KOPT-K1 (cell line): ENCODE results near the gene SLC25A12.

ENCODE experiments used
- H3K27ac ChIP-seq: fragments of 200-600 bp; sonication (generic); 2 replicates; pipeline ENCODE4 v1.5.1; 2016; ENCODE audit warnings: antibody characterized with exemption, mild to moderate bottlenecking, low read depth, low read length; ENCODE audit not compliant: poor library complexity, severe bottlenecking
- H3K36me3 ChIP-seq: fragments of 200-600 bp; sonication (generic); 2 replicates; pipeline ENCODE4 v1.5.1; 2017; ENCODE audit warnings: antibody characterized with exemption, mild to moderate bottlenecking, low read length, moderate library complexity; ENCODE audit not compliant: insufficient read depth
- H3K9me3 ChIP-seq: fragments of 200-600 bp; sonication (generic); 2 replicates; pipeline ENCODE4 v1.5.1; 2017; ENCODE audit warnings: antibody characterized with exemption, low read length, mild to moderate bottlenecking; ENCODE audit not compliant: insufficient read depth, poor library complexity, severe bottlenecking

The SLC25A12 gene

DNA sequence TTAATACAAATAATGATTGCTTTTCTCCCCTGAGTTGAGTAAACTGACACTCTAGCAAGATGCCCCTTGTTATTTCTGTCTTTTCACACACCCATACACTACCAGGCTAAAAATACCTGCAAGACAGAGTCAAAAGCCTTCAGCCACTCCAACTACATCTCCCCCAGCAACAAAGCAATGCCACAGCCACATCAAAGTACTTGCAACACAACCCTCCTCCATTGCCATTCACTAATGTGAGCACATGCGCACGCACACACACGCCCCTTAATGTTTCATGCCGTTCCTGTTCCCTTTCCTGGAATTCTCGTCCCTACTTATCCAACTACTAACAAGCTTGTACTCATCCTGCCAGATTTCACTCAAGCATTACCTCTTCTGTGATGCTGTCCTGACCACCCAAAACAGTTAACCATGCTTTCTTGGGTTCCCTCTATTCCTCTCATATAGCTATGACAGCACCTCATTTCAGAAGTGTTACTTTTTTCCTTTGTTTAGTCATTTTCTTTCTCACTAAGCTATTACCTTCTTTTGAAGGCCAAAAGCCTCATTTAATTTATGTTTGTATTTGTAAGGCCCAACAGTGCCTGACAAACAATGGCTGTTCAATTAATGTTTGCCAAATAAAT is 29.6 kb downstream of the SLC25A12 start:
- Histone ChIP-seq H3K27ac (no peak overlapping the region), H3K36me3 (peaks cover 20% of the 10 kb centered on the region), H3K9me3 (peaks cover 14% of the 10 kb centered on the region)

DNA sequence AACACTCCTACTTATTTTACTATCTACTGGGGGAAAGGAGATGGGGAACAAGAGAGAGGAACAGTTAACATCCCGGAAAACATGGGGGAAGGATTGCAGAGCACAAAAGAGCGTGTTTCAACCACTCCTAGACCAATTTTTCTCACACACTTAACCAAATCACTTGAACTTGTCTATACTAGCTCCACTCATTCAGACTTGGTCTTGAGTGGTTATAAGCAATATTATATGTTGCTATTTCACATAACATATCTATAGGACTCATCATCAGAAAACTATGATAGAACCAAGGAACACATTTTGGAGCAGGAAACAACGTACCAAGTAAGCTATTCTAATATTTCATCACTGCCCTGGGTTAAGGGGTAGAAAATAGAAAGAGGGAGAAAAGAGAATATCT is 31.5 kb downstream of the SLC25A12 start:
- Histone ChIP-seq H3K9me3 (peaks cover 2% of the 10 kb centered on the region), H3K27ac (no peak overlapping the region), H3K36me3 (peaks cover 13% of the 10 kb centered on the region)

DNA sequence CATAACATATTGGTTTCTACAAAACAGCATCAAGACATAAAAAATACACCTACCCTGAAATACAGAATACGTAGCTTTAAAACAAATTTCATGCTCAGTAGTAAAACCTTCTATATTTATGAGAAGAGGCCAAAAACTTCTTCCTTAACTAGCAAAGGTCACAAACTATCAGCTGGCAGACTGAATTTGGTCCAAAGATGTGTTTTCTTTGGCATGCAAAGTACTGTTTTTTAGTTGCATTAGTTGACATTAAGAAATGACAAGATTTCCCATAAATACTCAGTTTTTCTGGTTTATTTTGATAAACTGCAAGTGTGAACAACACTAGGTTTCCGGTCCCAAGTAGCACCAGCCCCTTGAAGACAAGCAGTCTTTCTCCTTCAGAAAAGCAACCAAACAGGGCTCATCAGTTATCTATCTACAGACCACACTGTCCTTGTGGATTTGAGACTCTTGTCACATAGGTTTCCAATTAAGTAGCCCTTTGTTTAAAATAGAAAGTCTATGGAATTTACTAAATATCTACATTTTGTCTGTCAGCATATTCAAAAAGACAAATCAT is 35.6 kb downstream of the SLC25A12 start:
- H3K27ac ChIP-seq: no peak overlapping the region
- no peaks in the 10 kb centered on the region for H3K9me3 ChIP-seq
- H3K36me3 ChIP-seq: peaks cover 24% of the 10 kb centered on the region

DNA sequence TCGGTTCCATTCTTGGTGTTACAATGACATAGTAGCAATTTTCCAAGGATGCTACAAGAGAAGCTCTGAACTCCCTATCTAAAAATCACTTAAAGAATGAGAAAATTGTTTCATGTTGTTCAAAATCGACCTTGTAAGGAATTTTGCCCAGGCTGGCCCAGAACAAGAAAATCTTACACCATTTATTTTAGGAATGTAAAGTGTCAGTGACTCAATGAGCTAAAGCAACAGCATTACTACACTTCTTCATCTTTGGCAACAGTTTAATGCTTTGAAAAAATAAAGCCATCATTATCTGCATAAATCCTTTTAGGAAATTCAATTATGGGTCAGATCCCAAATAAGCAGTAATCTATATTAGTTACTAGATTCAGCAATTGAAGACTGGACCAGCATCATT is 38.6 kb downstream of the SLC25A12 start:
- H3K9me3 ChIP-seq: no peaks in the 10 kb centered on the region
- H3K36me3 ChIP-seq: peaks cover 43% of the 10 kb centered on the region
- H3K27ac ChIP-seq: no peak overlapping the region

DNA sequence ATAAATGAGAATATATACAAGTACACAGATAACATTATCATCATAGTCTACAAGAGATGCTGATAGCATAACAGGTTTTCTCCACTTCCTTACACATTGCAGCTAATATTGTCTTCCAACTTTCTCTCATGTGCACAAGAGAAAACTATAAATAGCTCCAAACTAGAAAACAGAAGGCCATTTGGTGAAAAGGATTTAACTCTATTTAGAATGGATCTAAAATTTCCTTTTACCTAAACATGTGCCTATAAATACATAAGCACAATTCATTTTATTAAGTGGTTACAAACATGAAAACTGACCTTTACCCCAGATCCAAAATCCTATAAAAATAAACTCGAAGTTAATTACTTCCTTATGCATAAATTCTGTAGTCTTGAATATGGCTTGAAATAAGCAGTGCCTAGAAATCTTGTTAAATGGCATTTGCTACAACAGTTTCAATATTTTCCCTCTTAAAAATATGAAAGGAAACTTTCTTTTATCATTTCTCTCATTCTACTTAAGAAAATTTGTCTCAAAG is 41.6 kb downstream of the SLC25A12 start:
- H3K9me3 ChIP-seq: no peaks in the 10 kb centered on the region
- H3K27ac ChIP-seq: no peak overlapping the region
- peaks cover 36% of the 10 kb centered on the region for H3K36me3 ChIP-seq

DNA sequence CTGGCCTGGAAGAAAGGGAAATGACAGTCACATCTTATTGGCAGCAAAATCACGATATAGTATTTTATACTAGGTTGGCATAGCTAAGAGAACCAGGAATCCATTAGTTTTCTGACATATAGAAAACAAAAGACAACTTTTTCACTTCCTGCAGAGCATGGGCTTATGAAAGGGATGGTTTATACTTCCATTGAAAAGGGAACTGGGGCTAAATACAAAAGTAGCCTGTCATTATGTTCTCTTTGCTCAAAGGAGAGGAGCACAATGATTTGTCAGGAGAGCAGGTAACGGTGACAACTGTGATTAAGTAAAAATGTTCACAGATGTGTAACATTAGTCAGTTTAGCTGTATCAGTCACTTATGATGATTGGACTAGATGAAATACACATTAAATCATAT is 46.4 kb downstream of the SLC25A12 start:
- H3K27ac ChIP-seq: no peak overlapping the region
- H3K9me3 ChIP-seq: no peaks in the 10 kb centered on the region
- H3K36me3 ChIP-seq: peaks cover 15% of the 10 kb centered on the region

DNA sequence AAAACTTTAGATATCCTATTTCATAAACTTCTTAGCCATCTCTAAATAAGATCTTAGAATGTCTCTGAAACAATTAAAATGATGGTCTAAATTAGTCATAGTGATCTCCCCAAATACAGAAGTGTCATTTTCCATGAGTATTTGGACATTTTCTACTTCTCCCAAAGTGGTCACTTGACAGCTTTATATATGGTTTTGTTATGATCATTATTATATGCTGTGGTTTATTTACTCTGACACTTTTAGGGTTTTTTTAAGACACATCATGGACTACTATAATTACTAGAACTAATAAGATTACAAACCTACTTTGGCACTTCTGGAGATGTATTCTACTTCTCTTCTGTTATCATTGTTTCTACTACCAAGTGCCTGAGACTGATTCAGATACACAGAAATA is 47.1 kb downstream of the SLC25A12 start:
- Histone ChIP-seq H3K9me3 (no peaks in the 10 kb centered on the region), H3K36me3 (peaks cover 14% of the 10 kb centered on the region), H3K27ac (no peak overlapping the region)

DNA sequence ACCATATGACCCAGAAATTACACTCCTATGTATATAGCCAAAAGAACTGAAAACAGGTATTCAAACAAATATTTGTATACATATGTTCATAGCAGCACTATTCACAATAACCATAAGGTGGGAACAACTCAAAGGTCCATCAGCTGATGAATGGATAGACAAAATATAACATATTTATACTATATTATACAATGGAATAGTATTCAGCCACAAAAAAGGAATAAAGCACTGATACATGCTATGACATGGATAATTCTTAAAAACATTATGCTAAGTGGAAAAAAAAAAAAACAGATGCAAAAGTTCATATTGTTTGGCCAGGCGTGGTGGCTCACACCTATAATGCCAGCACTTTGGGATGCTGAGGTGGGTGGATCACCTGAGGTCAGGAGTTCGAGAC is 52.0 kb downstream of the SLC25A12 start:
- Histone ChIP-seq H3K36me3 (peaks cover 42% of the 10 kb centered on the region), H3K9me3 (no peaks in the 10 kb centered on the region), H3K27ac (no peak overlapping the region)

DNA sequence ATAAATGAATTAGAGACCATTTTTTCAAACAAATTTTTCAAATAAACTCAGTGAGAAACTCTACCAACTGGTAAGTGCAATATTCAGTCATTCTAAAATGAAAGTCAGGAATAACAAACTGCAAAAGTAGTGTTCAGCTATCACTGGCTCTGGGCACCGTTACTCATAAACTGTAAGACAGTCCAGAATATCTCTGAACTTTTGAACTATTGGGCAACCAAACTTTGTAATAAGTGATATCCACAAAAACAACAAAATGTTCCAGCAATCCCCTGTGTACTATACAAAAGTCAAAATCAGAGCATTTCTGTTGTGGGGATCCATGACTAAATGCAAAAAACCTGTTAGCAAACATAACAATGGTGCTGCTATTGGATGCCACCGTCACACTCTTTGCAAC is 56.3 kb downstream of the SLC25A12 start:
- Histone ChIP-seq H3K9me3 (peaks cover 8% of the 10 kb centered on the region), H3K27ac (no peak overlapping the region), H3K36me3 (peaks cover 84% of the 10 kb centered on the region)

DNA sequence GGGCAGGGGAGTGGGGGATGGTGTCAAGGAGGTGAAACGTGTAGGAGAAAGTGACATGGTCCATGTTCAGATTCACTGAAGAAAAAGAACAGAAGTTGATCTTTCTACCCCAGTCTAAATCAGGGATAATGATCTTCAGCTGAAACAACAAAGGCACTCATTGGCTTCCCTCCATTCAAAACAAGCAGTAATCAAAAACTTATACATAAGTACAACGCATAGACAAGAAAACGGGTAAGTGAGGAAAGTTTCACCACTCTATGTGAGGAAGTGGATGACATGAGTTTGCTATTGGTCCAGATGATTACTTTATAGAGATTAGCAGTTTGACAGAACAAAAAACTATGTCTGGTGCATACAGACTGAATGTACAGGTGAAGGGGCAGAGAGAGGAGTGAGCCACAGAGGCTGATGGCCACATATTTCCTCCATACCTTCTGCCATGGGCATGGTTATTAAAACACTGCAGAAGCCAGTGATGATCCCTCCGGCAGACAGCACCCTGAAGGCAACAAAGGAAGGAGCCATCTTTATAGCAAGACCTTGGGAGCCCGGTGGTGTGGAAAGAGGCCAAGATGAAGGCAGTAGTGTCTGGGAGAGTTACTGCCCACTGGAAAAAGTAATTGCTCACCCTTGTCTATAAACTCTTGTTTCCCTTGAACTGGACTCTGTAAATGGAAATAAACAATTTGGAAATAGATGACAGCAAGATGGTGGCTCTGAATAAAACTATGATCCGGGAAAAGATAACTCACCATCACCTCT is 57.7 kb downstream of the SLC25A12 start:
- Histone ChIP-seq H3K36me3 (peaks cover 88% of the 10 kb centered on the region), H3K9me3 (peaks cover 22% of the 10 kb centered on the region), H3K27ac (no peak overlapping the region)

DNA sequence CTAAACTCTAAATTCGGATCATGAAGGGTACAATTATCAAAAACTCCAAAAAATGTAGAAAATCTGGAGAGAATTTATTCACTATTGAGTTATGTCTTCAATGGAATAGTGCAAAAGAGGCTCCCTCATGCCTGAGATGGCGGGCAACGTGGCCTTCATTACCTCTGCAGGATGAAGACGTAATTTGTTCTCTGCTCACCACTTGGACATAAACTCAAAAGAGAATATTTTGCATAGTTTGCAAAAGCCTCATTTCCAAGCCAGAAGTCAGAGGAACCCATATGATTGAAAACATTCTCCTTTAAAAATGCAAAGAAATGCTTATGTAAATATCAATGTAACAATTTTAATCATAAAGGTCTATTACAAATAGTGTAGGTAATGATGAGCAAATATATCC is 58.7 kb downstream of the SLC25A12 start:
- H3K9me3 ChIP-seq: peaks cover 29% of the 10 kb centered on the region
- H3K36me3 ChIP-seq: peaks cover 91% of the 10 kb centered on the region
- H3K27ac ChIP-seq: no peak overlapping the region

DNA sequence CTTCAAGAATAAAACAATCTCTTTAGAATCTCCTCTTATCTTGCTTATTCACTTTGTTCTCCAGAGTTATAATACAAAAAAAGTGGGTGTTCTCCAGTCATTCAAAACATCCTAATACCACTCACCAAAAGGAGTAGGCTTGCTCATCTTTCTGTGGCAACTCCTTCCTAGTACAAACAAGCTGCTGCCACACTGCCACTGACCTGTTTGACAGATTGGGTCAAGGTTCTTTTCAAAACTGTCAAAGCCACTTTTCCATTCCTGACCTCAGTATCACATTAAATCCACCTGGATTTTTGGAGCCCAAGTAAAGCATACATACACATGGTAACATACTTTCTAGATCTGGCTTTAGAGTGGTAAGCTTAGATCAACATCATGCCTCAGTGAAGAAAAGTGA is 59.8 kb downstream of the SLC25A12 start:
- peaks cover 29% of the 10 kb centered on the region for H3K9me3 ChIP-seq
- peaks cover 92% of the 10 kb centered on the region for H3K36me3 ChIP-seq
- H3K27ac ChIP-seq: no peak overlapping the region

DNA sequence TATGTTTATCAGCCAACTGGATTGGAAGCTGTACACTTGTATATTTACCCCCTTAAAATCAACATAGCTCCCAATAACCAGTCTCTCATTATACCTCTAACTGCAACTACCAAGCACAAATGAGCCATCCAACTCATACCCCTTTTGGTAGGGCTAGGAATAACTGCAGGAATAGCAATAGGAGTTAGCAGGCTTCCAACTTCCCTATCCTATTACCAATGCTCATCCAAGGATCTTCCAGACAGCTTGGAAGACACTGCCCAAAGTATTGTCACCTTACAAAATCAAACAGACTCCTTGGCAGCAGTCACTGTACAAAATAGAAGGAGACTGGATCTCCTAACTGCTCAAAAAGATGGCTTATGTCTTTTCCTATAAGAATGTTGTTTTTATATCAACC is 61.6 kb downstream of the SLC25A12 start:
- Histone ChIP-seq H3K9me3 (peaks cover 29% of the 10 kb centered on the region), H3K27ac (no peak overlapping the region), H3K36me3 (peaks cover 100% of the 10 kb centered on the region)

DNA sequence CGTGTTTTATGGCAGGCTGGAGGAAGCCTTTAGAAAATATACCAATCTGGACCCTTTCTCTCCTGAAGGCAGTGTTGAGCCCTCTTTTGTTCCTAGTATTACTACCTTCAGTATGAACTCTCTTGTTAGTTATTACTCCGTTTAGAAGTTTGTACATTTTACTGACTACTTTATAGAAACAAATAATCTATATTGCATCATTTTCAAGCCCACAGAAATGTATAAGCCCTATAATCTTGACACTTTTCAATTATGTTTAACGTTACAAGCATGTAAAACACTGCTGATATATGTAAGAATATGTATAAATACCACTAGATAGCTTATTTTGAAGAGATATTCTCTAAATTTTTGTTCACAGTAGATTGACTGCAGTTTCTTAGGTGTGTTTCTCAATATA is 64.0 kb downstream of the SLC25A12 start:
- Histone ChIP-seq H3K27ac (no peak overlapping the region), H3K9me3 (peaks cover 29% of the 10 kb centered on the region), H3K36me3 (peaks cover 91% of the 10 kb centered on the region)

DNA sequence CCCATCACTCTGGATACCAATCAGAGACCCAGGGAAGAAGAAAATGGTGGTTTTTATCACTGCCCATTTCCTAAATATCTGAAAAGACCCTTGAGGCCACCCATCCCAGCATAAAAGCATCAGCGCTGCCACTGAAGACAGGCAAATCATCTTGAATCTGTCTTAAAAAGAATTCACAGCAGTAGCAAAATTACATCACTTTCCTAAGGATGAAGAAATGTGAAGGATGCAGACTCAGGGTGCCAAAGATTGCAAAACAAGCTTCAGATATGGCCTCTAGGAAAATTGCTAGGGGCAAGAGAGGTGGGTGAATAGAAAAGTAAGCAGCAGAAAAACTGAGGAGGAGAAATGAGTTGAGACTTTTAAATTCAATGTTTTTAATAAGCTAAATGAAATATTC is 70.0 kb downstream of the SLC25A12 start:
- H3K27ac ChIP-seq: no peak overlapping the region
- H3K9me3 ChIP-seq: no peaks in the 10 kb centered on the region
- peaks cover 44% of the 10 kb centered on the region for H3K36me3 ChIP-seq
